Osteocyte (in vitro differentiated cells): ENCODE data around the gene TACC2. TPM values are rescaled to one million over a fixed set of nuclear protein-coding genes. Genes with fewer than 3 reads are reported as not detected.

Experiments used
- DNase-seq: peaks from one replicate; pipeline ENCODE4 v3.0.0; 2021; ENCODE audit warnings: mixed read lengths; ENCODE audit not compliant: unreplicated experiment; ENCODE audit errors: extremely low spot score
- H3K27ac Mint-ChIP-seq: one replicate; pipeline ENCODE4 v1.8.0; 2021; ENCODE audit warnings: mild to moderate bottlenecking, mixed read lengths; ENCODE audit not compliant: unreplicated experiment
- H3K27me3 Mint-ChIP-seq: one replicate; pipeline ENCODE4 v1.8.0; 2021; ENCODE audit warnings: mixed read lengths; ENCODE audit not compliant: unreplicated experiment
- H3K36me3 Mint-ChIP-seq: one replicate; pipeline ENCODE4 v1.8.0; 2021; ENCODE audit warnings: mixed read lengths; ENCODE audit not compliant: unreplicated experiment
- H3K4me1 Mint-ChIP-seq: one replicate; pipeline ENCODE4 v1.8.0; 2021; ENCODE audit warnings: mixed read lengths; ENCODE audit not compliant: unreplicated experiment
- H3K4me3 Mint-ChIP-seq: one replicate; pipeline ENCODE4 v1.8.0; 2021; ENCODE audit warnings: mild to moderate bottlenecking, moderate library complexity, mixed read lengths; ENCODE audit not compliant: unreplicated experiment
- H3K9me3 Mint-ChIP-seq: one replicate; pipeline ENCODE4 v1.8.0; 2021; ENCODE audit warnings: mixed read lengths; ENCODE audit not compliant: unreplicated experiment
- total RNA-seq: library from RNA; stranded (reverse); gene quantifications from 2 replicates; pipeline ENCODE4 v1.2.1, GENCODE V29; 2021
- TF ChIP-seq, protein P1 (sequence below): fragments of 200-600 bp; sonication (generic); IDR thresholded peaks from 2 replicates; pipeline ENCODE4 v1.5.0; 2021; ENCODE audit warnings: antibody characterized with exemption, mild to moderate bottlenecking, moderate library complexity

Gene TACC2
- total RNA-seq, 1 donor from 2014 or later = 64.2 TPM

DNA sequence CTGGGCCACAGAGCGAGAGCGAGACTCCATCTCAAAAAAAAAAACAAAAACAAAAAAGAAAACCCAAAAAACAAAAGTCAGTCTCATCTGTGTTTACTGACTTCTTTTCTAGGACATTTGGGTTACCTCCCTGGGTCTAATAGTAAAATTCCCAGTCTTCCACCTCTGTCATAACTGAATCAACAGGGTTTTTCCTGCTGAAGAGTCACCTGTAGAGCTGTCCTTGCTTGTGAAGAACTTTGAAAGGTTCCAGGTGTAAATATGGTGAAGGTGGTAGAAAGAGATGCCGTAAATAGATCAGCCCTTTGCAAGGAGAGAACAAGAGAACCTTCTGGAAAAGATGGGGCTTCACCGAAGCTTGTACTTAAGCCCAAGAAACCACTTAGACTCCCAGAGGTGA is 169.4 kb downstream of the TACC2 start:
- Mint-ChIP-seq H3K4me1 (peaks cover 46% of the 10 kb centered on the region), H3K4me3 (no peak overlapping the region), H3K9me3 (no peaks in the 10 kb centered on the region), H3K36me3 (peaks cover 1% of the 10 kb centered on the region), H3K27ac (no peak overlapping the region), H3K27me3 (no peaks in the 10 kb centered on the region)
- DNase-seq = no peak
- TF ChIP-seq, protein P1, sequence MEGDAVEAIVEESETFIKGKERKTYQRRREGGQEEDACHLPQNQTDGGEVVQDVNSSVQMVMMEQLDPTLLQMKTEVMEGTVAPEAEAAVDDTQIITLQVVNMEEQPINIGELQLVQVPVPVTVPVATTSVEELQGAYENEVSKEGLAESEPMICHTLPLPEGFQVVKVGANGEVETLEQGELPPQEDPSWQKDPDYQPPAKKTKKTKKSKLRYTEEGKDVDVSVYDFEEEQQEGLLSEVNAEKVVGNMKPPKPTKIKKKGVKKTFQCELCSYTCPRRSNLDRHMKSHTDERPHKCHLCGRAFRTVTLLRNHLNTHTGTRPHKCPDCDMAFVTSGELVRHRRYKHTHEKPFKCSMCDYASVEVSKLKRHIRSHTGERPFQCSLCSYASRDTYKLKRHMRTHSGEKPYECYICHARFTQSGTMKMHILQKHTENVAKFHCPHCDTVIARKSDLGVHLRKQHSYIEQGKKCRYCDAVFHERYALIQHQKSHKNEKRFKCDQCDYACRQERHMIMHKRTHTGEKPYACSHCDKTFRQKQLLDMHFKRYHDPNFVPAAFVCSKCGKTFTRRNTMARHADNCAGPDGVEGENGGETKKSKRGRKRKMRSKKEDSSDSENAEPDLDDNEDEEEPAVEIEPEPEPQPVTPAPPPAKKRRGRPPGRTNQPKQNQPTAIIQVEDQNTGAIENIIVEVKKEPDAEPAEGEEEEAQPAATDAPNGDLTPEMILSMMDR = no peak

DNA sequence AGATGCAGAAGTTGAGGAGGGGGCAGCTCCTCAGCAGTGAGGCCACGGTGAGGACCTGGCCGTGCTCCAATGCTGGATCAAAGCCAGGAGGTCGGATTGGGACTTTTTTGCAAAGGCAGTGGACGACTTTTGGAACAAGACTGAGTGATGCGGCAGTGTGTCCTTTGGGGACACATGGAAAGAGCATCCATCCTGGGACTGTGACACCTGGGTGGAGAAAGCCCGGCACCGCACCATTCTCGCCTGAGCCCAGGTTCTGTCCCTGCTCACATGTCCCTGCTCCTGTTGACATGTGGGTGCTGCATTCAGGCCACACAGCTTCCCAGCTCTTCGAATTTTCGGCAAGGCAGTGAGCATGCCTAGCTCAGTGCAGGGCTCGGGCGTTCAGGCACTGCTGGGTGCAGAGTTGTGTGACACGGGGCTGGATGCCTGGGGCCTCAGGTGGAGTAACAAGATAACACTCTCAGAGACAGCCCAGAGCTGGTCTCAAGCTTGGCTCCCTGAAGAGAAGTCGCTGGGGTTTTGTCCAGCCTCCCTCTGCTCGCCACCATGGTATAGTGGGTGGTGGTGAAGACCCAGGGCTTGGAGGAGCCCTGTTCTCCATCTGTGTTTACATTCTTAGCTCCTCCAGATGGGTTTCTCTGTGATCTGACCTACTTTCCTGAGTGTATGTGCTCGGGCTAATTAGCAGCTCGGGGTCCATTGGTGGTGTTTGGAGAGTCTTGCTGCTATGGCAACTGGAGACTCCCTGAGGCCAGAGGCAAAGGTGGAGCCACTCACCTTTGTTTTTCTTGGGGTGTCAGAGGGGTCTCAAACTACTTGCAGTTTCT is 170.4 kb downstream of the TACC2 start:
- Mint-ChIP-seq H3K4me1 (peaks cover 44% of the 10 kb centered on the region), H3K27ac (peak overlapping the region; percentile 45), H3K36me3 (no peaks in the 10 kb centered on the region), H3K27me3 (no peaks in the 10 kb centered on the region), H3K9me3 (no peaks in the 10 kb centered on the region), H3K4me3 (no peak overlapping the region)
- DNase-seq = no peak
- TF ChIP-seq, protein P1 = no peak

DNA sequence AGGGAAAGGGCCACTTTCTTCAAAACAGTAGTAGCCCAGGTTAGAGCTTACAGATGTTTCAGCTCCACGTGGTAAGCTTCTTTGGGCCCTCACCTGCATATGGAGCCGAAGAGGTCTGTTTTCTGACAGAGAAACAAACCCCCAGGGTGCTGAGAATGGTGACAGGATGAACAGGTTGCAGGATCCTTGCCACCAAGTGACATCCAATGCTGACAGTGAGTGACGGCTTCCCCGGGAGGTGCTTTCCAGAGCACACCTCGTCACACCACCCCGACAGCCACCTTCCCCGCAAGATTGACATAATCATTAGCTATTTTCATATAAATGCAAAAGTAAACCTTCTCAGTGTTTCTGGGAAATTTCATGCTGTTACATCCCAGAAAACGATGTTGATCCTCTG is 172.8 kb downstream of the TACC2 start:
- H3K36me3 Mint-ChIP-seq = no peaks in the 10 kb centered on the region
- H3K27ac Mint-ChIP-seq = peak overlapping the region; percentile 44
- no peaks in the 10 kb centered on the region for H3K27me3 Mint-ChIP-seq
- no peaks in the 10 kb centered on the region for H3K9me3 Mint-ChIP-seq
- peaks cover 49% of the 10 kb centered on the region for H3K4me1 Mint-ChIP-seq
- TF ChIP-seq, protein P1 = no peak
- no peak overlapping the region for H3K4me3 Mint-ChIP-seq
- DNase-seq = no peak

DNA sequence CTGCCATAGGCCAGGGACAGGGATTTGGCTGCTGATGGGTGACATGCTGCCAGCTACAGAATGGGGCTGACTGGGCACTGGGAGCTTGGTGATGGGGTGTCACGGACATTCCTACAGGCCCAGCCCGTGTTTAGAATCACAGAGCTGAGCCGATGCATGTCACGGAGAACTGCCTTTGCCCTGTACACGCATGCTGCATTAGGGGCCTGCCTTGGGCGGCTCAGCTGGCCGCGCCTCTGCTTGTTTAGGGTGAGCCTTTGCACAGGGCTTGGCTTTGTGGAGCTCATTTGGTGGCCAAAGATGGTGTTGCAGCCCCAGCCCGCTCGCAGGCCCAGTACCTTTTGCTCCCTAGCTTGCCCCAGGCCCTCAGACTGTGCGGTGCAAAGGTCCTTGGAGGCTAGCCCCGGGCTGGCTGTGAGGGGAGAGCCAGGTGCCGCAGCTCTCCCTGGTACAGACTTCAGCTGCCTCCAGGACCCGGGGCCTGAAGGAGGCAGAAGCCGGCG is 173.8 kb downstream of the TACC2 start:
- peak overlapping the region; percentile 73 for H3K4me3 Mint-ChIP-seq
- no peaks in the 10 kb centered on the region for H3K36me3 Mint-ChIP-seq
- peaks cover 49% of the 10 kb centered on the region for H3K4me1 Mint-ChIP-seq
- H3K9me3 Mint-ChIP-seq = no peaks in the 10 kb centered on the region
- peak overlapping the region; percentile 75 for H3K27ac Mint-ChIP-seq
- DNase-seq = no peak
- TF ChIP-seq, protein P1 = peak; percentile 16
- H3K27me3 Mint-ChIP-seq = no peaks in the 10 kb centered on the region

DNA sequence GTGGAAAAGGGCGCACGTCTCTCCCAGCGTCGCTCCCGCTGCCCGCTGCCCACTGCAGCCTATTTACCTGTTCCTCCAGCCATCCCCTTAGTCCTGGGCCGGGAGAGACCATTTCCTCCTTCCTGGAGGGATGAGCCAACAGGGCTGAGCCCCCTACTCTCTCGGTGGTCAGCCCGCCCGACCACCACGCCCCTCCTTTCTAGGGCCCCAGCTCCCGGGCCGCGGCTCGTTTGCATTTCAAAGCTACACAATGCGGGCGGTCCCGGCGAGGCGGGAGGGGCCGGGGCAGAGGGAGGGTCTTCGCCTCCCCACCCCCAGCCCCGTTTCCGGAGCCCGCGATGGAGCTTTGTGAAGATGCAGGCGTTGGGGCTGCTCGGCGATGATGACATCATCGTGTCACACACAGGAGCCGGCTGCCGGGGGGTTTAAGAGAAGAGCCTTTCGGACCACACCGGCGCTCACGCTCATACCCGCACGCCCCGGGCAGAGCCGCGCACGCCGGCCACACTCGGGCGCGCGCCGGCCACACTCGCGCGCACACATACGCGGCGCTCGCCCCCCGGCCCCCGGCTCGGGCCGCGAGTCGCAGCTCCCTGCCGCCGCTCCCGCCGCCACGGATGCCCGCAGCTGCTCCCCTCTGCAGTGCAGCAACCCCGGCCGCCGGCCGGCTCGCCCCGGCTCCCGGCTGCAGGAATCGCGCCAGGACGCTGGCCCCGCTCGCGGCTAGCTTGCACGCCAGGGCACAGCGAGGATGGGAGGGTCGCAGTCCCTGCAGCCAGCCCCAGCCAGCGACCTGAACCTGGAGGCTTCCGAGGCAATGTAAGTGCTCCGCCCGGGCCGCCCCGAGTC is 174.4 kb downstream of the TACC2 start:
- peak overlapping the region; percentile 90 for H3K27ac Mint-ChIP-seq
- TF ChIP-seq, protein P1 = no peak
- peak overlapping the region; percentile 77 for H3K4me3 Mint-ChIP-seq
- H3K27me3 Mint-ChIP-seq = no peaks in the 10 kb centered on the region
- DNase-seq = no peak
- H3K36me3 Mint-ChIP-seq = no peaks in the 10 kb centered on the region
- no peaks in the 10 kb centered on the region for H3K9me3 Mint-ChIP-seq
- H3K4me1 Mint-ChIP-seq = peaks cover 48% of the 10 kb centered on the region
